ENCODE results near the gene BCAS3.
"Not testable (repeated sequence)": the region's sequence is repeated elsewhere in the genome, so short reads cannot be mapped to it uniquely, and the experiment has no call there.

BCAS3 gene

DNA sequence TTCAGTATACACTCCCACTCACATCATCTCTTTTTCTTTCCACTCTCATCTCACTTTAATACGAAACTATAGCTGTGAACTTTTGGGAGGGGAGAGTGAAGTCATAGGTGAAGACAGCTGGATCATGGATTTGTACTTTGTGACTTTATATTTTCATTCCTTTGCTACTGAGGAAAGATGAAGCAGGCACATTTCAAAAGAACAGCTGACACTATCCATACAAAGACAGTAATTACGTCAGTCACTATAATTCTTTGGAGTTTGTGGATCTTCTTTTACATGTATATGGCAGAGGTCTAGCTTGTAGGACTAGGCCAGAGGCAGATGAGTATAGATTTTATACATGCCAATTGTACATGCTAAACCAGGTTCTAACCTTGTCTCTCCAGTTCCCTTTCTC is 346.3 kb downstream of the BCAS3 start:
- Mint-ChIP-seq H3K9me3 (no peaks in the 10 kb centered on the region), H3K4me3 (no peak overlapping the region), H3K27me3 (ENCODE audit: low read depth, poor library complexity) (no peaks in the 10 kb centered on the region), H3K27ac (no peak overlapping the region), H3K4me1 (no peaks in the 10 kb centered on the region), H3K36me3 (ENCODE audit: low read depth) (peaks cover under 1% of the 10 kb centered on the region)
- DNase-seq, result no peak
- TF ChIP-seq, protein P1, sequence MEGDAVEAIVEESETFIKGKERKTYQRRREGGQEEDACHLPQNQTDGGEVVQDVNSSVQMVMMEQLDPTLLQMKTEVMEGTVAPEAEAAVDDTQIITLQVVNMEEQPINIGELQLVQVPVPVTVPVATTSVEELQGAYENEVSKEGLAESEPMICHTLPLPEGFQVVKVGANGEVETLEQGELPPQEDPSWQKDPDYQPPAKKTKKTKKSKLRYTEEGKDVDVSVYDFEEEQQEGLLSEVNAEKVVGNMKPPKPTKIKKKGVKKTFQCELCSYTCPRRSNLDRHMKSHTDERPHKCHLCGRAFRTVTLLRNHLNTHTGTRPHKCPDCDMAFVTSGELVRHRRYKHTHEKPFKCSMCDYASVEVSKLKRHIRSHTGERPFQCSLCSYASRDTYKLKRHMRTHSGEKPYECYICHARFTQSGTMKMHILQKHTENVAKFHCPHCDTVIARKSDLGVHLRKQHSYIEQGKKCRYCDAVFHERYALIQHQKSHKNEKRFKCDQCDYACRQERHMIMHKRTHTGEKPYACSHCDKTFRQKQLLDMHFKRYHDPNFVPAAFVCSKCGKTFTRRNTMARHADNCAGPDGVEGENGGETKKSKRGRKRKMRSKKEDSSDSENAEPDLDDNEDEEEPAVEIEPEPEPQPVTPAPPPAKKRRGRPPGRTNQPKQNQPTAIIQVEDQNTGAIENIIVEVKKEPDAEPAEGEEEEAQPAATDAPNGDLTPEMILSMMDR (IDR thresholded peaks at IDR 0.05), result no peak

DNA sequence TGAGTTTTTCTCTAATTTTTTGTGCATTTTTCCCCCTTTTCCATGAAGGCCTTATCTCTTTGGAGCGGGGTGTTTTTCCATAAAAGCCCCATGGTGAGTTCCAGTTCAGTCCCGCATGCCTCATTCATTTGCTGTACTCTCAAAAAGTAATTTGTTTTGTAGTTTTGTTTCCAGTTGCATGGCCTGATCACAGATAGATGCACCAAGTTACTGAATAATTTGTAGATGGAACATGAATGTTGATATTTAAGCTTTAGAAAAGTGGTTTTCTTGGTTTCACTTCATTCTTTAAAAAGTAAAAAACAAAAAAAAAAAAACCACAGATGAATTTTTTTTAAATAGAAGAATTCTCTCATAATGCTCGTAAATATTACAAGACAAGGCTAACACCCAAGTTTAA is 349.2 kb downstream of the BCAS3 start:
- no peaks in the 10 kb centered on the region for H3K27me3 Mint-ChIP-seq (ENCODE audit: low read depth, poor library complexity)
- no peak overlapping the region for H3K4me3 Mint-ChIP-seq
- TF ChIP-seq, protein P1 (IDR thresholded peaks at IDR 0.05), result no peak
- DNase-seq, result no peak
- no peaks in the 10 kb centered on the region for H3K36me3 Mint-ChIP-seq (ENCODE audit: low read depth)
- H3K27ac Mint-ChIP-seq, result no peak overlapping the region
- H3K9me3 Mint-ChIP-seq, result no peaks in the 10 kb centered on the region
- H3K4me1 Mint-ChIP-seq, result no peaks in the 10 kb centered on the region

GRCh38 chr17:61029181-61029580 is 351.5 kb downstream of the BCAS3 start:
- no peak overlapping the region for H3K4me3 Mint-ChIP-seq
- no peaks in the 10 kb centered on the region for H3K36me3 Mint-ChIP-seq (ENCODE audit: low read depth)
- no peaks in the 10 kb centered on the region for H3K27me3 Mint-ChIP-seq (ENCODE audit: low read depth, poor library complexity)
- DNase-seq, result no peak
- H3K27ac Mint-ChIP-seq, result no peak overlapping the region
- H3K4me1 Mint-ChIP-seq, result no peaks in the 10 kb centered on the region
- no peaks in the 10 kb centered on the region for H3K9me3 Mint-ChIP-seq
- TF ChIP-seq, protein P1 (IDR thresholded peaks at IDR 0.05), result no peak

- Mint-ChIP-seq H3K36me3 (ENCODE audit: low read depth) (peaks cover 34% of the 10 kb centered on the region), H3K9me3 (peaks cover 5% of the 10 kb centered on the region), H3K27me3 (ENCODE audit: low read depth, poor library complexity) (peaks cover 4% of the 10 kb centered on the region), H3K27ac (no peak overlapping the region), H3K4me1 (no peaks in the 10 kb centered on the region), H3K4me3 (no peak overlapping the region)
- DNase-seq, result no peak
- TF ChIP-seq, protein P1 (IDR thresholded peaks at IDR 0.05), result no peak
Observed at GRCh38 chr17:61040666-61041065, 363.0 kb downstream of the BCAS3 start.

- not testable (repeated sequence) for H3K4me3 Mint-ChIP-seq, H3K9me3 Mint-ChIP-seq
- peaks cover 23% of the 10 kb centered on the region for H3K36me3 Mint-ChIP-seq (ENCODE audit: low read depth)
Observed at GRCh38 chr17:61042348-61042747, 364.7 kb downstream of the BCAS3 start.

DNA sequence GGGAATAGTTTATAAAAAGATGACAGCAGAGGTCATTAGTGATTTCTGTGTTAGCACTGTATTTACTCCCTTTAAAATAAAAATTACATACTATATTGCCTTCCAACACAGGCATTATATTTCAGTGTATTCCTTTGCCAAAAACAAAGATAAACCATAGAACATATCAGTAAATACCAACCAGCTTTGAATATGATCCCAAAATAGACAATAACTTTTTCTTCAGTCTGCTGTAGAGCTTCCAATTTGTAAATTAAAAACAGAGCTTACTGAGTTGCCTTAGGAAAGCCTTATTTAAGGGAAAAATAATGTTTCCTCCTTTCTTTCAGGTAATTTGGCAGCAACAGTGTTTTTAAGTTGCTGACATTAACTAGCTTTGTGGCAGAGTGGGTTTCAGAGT is 369.9 kb downstream of the BCAS3 start:
- TF ChIP-seq, protein P1 (IDR thresholded peaks at IDR 0.05), result no peak
- no peaks in the 10 kb centered on the region for H3K4me1 Mint-ChIP-seq
- no peaks in the 10 kb centered on the region for H3K9me3 Mint-ChIP-seq
- H3K4me3 Mint-ChIP-seq, result no peak overlapping the region
- H3K36me3 Mint-ChIP-seq (ENCODE audit: low read depth), result peaks cover 4% of the 10 kb centered on the region
- H3K27me3 Mint-ChIP-seq (ENCODE audit: low read depth, poor library complexity), result no peaks in the 10 kb centered on the region
- H3K27ac Mint-ChIP-seq, result no peak overlapping the region
- DNase-seq, result no peak

More at GRCh38 chr17:61042348-61042747, 364.7 kb downstream of the BCAS3 start:
- H3K27ac Mint-ChIP-seq; H3K4me1 Mint-ChIP-seq; H3K27me3 Mint-ChIP-seq (ENCODE audit: low read depth, poor library complexity); DNase-seq: not testable (repeated sequence)

Data from nephron progenitor cell (in vitro differentiated cells).